Epithelial cell of alveolus of lung (primary cell): ENCODE data around the gene AP1S3. TPM values are rescaled to one million over a fixed set of nuclear protein-coding genes. Genes with fewer than 3 reads are reported as not detected.

Experiments used
- total RNA-seq: library from RNA; depleted of rRNA; stranded (reverse); fragments of >200 nt; gene quantifications from 2 replicates; pipeline ENCODE4 v1.2.1, GENCODE V29; 2015

Gene AP1S3
- 3.7 and 5.5 TPM in 2 replicates for total RNA-seq

GRCh38 chr2:223837287-223838061 is at the start of gene AP1S3:
Gene AP1S3 (minus strand): TSS chr2:223837582. CDS start chr2:223837450, 132 bp downstream.

Other genes starting within 250 kb of the AP1S3 start
- 4.4 and 11.7 TPM in 2 replicates for gene SCG2, start 235.2 kb downstream of the AP1S3 start, total RNA-seq
- gene WDFY1, start 107.8 kb upstream of the AP1S3 start, total RNA-seq: 45.0 and 52.6 TPM in 2 replicates
- 34.4 and 52.0 TPM in 2 replicates for gene MRPL44, start 119.9 kb upstream of the AP1S3 start, total RNA-seq
- gene SERPINE2, start 201.7 kb upstream of the AP1S3 start, total RNA-seq: 66.4 and 81.3 TPM in 2 replicates